GM19035 (cell line): ENCODE results near the gene CYTH3.
A peak's percentile ranks its signal among the peaks of the same experiment; 100 is the strongest.

Experiments
- ATAC-seq: cut with Tn5 transposase; IDR thresholded peaks from one replicate; pipeline ENCODE4 v1.9.1; 2021; ENCODE audit not compliant: unreplicated experiment

CYTH3 gene

GRCh38 chr7:6168477-6168868 is 104.0 kb downstream of the CYTH3 start:
- ATAC-seq, result no peak

- no peak for ATAC-seq
These were observed 104.6 kb downstream of the CYTH3 start for GRCh38 chr7:6167587-6168476.

- ATAC-seq, result no peak
These were observed 105.3 kb downstream of the CYTH3 start for GRCh38 chr7:6167004-6167551.

GRCh38 chr7:6166443-6166891 is 106.0 kb downstream of the CYTH3 start:
- no peak for ATAC-seq

- no peak for ATAC-seq
These were observed 106.7 kb downstream of the CYTH3 start for GRCh38 chr7:6165521-6166320.

- no peak for ATAC-seq
These were observed 107.3 kb downstream of the CYTH3 start for GRCh38 chr7:6165075-6165474.

GRCh38 chr7:6164491-6164890 is 107.9 kb downstream of the CYTH3 start:
- ATAC-seq, result no peak

- ATAC-seq, result no peak
These were observed 108.4 kb downstream of the CYTH3 start for GRCh38 chr7:6164010-6164409.

GRCh38 chr7:6163402-6163801 is 109.0 kb downstream of the CYTH3 start:
- no peak for ATAC-seq

- ATAC-seq, result no peak
These were observed 109.6 kb downstream of the CYTH3 start for GRCh38 chr7:6162650-6163366.

GRCh38 chr7:6162331-6162620 is 110.1 kb downstream of the CYTH3 start:
- no peak for ATAC-seq

GRCh38 chr7:6161463-6162330 is 110.7 kb downstream of the CYTH3 start:
- peak; percentile 49 for ATAC-seq

GRCh38 chr7:6160191-6160623 is 112.2 kb downstream of the CYTH3 start:
- no peak for ATAC-seq

GRCh38 chr7:6159524-6160031 is 112.8 kb downstream of the CYTH3 start:
- ATAC-seq, result no peak

GRCh38 chr7:6159097-6159483 is 113.3 kb downstream of the CYTH3 start:
- no peak for ATAC-seq

GRCh38 chr7:6158424-6159096 is 113.9 kb downstream of the CYTH3 start:
- no peak for ATAC-seq

- no peak for ATAC-seq
These were observed 114.6 kb downstream of the CYTH3 start for GRCh38 chr7:6157685-6158423.

- no peak for ATAC-seq
These were observed 115.7 kb downstream of the CYTH3 start for GRCh38 chr7:6156734-6157133.

GRCh38 chr7:6155596-6155995 is 116.8 kb downstream of the CYTH3 start:
- no peak for ATAC-seq
